Breast epithelium (tissue), 4 donors: ENCODE data around the gene CRIM1. TPM values are rescaled to one million over a fixed set of nuclear protein-coding genes. Genes with fewer than 3 reads are reported as not detected.

ENCODE experiments used
- DNase-seq, 2 donors: peaks; one replicate each; pipeline ENCODE4 v3.0.0-alpha.2; 2019; ENCODE audit warnings: low spot score in 2 of 2
- H3K27ac ChIP-seq, 2 donors: fragments of 200-600 bp; sonication (generic) in 1 of 2; one replicate each; pipeline ENCODE4 v1.5.1; 2016 to 2019; ENCODE audit warnings: mild to moderate bottlenecking in 1 of 2
- H3K27me3 ChIP-seq, 2 donors: fragments of 200-600 bp; sonication (generic) in 1 of 2; one replicate each; pipeline versions ENCODE4 v1.5.1 to v1.6.0; 2017 to 2019; ENCODE audit warnings: control low read depth in 1 of 2, mild to moderate bottlenecking in 1 of 2
- H3K36me3 ChIP-seq: fragments of 200-600 bp; one replicate; pipeline ENCODE4 v1.5.1; 2019
- H3K4me1 ChIP-seq, 2 donors: fragments of 200-600 bp; sonication (generic); one replicate each; pipeline ENCODE4 v1.5.1; 2016 to 2019; ENCODE audit warnings: control low read depth in 1 of 2
- H3K4me3 ChIP-seq, 3 donors: fragments of 200-600 bp; sonication (generic); 1 replicate in 2 of 3; 2 replicates in 1 of 3; pipeline ENCODE4 v1.5.1; 2016 to 2019; ENCODE audit warnings: mild to moderate bottlenecking in 3 of 3, moderate library complexity in 2 of 3
- H3K9me3 ChIP-seq, 2 donors: fragments of 200-600 bp; sonication (generic) in 1 of 2; one replicate each; pipeline ENCODE4 v1.5.1; 2016 to 2019; ENCODE audit warnings: control low read depth in 1 of 2
- CTCF ChIP-seq, 3 donors: fragments of 450-650 bp; IDR thresholded peaks; one replicate each; pipeline ENCODE4 v1.5.1; 2016 to 2017; ENCODE audit warnings: antibody characterized with exemption in 3 of 3, mild to moderate bottlenecking in 3 of 3, moderate library complexity in 3 of 3
- POLR2A ChIP-seq: fragments of 450-650 bp; IDR thresholded peaks from one replicate; pipeline ENCODE4 v1.6.1; 2016; ENCODE audit warnings: antibody characterized with exemption, mild to moderate bottlenecking, moderate library complexity
- POLR2AphosphoS5 ChIP-seq, 3 donors: sonication (generic); formaldehyde crosslinking; IDR thresholded peaks; one replicate each; pipeline ENCODE4 v1.6.1; 2017; ENCODE audit warnings: antibody characterized with exemption in 3 of 3
- intact Hi-C: fragments of 100-400 bp; cut with DNase I; formaldehyde crosslinking; loops from one replicate; pipeline ENCODE4 v1.15.1; 2023; ENCODE audit warnings: low total_unique reads
- total RNA-seq, 3 donors: library from RNA; depleted of rRNA; stranded (reverse); fragments of >200 nt; gene quantifications; one replicate each; pipeline ENCODE4 v1.1.0, GENCODE V29; 2016

CRIM1 gene
- total RNA-seq, 3 donors from 2014 or later = 166 to 187 (median 178) TPM

GRCh38 chr2:36444216-36444936 is 88.8 kb downstream of the CRIM1 start:
- H3K27me3 ChIP-seq = no peaks in the 10 kb centered on the region
- no peaks in the 10 kb centered on the region for H3K36me3 ChIP-seq
- H3K4me3 ChIP-seq = no peak overlapping the region
- DNase-seq = no peak
- H3K9me3 ChIP-seq = no peaks in the 10 kb centered on the region
- peaks cover 0 to 6% of the 10 kb centered on the region in 2 donors for H3K4me1 ChIP-seq
- intact Hi-C loops = no loop called here
- H3K27ac ChIP-seq = peak overlapping the region; percentile 0 to 14
- no peak for TF ChIP-seq POLR2A
- no peak for TF ChIP-seq CTCF (IDR thresholded peaks at IDR 0.05)
- no peak for TF ChIP-seq POLR2AphosphoS5 (IDR thresholded peaks at IDR 0.05)

- Histone ChIP-seq H3K27ac (peak overlapping the region; percentile 0 to 14), H3K4me1 (peaks cover 0 to 6% of the 10 kb centered on the region in 2 donors), H3K4me3 (no peak overlapping the region), H3K27me3 (no peaks in the 10 kb centered on the region), H3K36me3 (no peaks in the 10 kb centered on the region), H3K9me3 (no peaks in the 10 kb centered on the region)
- DNase-seq = no peak
- intact Hi-C loops = no loop called here
- TF ChIP-seq POLR2AphosphoS5 (IDR thresholded peaks at IDR 0.05) = no peak
- TF ChIP-seq POLR2A = no peak
- TF ChIP-seq CTCF (IDR thresholded peaks at IDR 0.05) = no peak
Observed at GRCh38 chr2:36445185-36445866, 89.7 kb downstream of the CRIM1 start.

- no peaks in the 10 kb centered on the region for H3K36me3 ChIP-seq
- intact Hi-C loops = no loop called here
- TF ChIP-seq POLR2A = no peak
- TF ChIP-seq CTCF (IDR thresholded peaks at IDR 0.05) = no peak
- no peak for TF ChIP-seq POLR2AphosphoS5 (IDR thresholded peaks at IDR 0.05)
- H3K27me3 ChIP-seq = no peaks in the 10 kb centered on the region
- no peaks in the 10 kb centered on the region for H3K9me3 ChIP-seq
- H3K27ac ChIP-seq = peak overlapping the region; percentile 12 to 30
- DNase-seq = no peak
- no peak overlapping the region for H3K4me3 ChIP-seq
- peaks cover 0 to 4% of the 10 kb centered on the region in 2 donors for H3K4me1 ChIP-seq
Observed at GRCh38 chr2:36446294-36446693, 90.7 kb downstream of the CRIM1 start.

GRCh38 chr2:36449213-36449612 is 93.6 kb downstream of the CRIM1 start:
- H3K27ac ChIP-seq = peak overlapping the region; percentile 62 to 69
- H3K27me3 ChIP-seq = no peaks in the 10 kb centered on the region
- intact Hi-C loops = no loop called here
- H3K36me3 ChIP-seq = no peaks in the 10 kb centered on the region
- H3K4me1 ChIP-seq = no peaks in the 10 kb centered on the region
- no peaks in the 10 kb centered on the region for H3K9me3 ChIP-seq
- no peak for TF ChIP-seq POLR2AphosphoS5 (IDR thresholded peaks at IDR 0.05)
- TF ChIP-seq CTCF (IDR thresholded peaks at IDR 0.05) = no peak
- TF ChIP-seq POLR2A = no peak
- no peak for DNase-seq
- H3K4me3 ChIP-seq = no peak overlapping the region

- DNase-seq = no peak
- H3K9me3 ChIP-seq = no peaks in the 10 kb centered on the region
- H3K27ac ChIP-seq = peak overlapping the region; percentile 69 to 82
- intact Hi-C loops = loop anchor here (2.0 kb wide), 1 partner anchor 73 kb away; no protein-coding TSS in a partner anchor
- TF ChIP-seq POLR2AphosphoS5 (IDR thresholded peaks at IDR 0.05) = no peak
- TF ChIP-seq POLR2A = no peak
- no peak for TF ChIP-seq CTCF (IDR thresholded peaks at IDR 0.05)
- H3K36me3 ChIP-seq = no peaks in the 10 kb centered on the region
- no peaks in the 10 kb centered on the region for H3K4me1 ChIP-seq
- no peaks in the 10 kb centered on the region for H3K27me3 ChIP-seq
- H3K4me3 ChIP-seq = no peak overlapping the region
Observed at GRCh38 chr2:36449943-36450392, 94.4 kb downstream of the CRIM1 start.
